Mucosa of descending colon (tissue), 3 donors: Measurements from ENCODE around the gene TESMIN. TPM values are rescaled to one million over a fixed set of nuclear protein-coding genes. Genes with fewer than 3 reads are reported as not detected.

Experiments used
- ATAC-seq: fragments of 200-7000 bp; cut with Tn5 transposase; one replicate; pipeline ENCODE4 v1.9.1; 2020; ENCODE audit warnings: mild to moderate bottlenecking, moderate library complexity
- DNase-seq, 3 donors: peaks; one replicate each; pipeline ENCODE4 v3.0.0-alpha.2; 2020
- H3K36me3 ChIP-seq: fragments of 200-600 bp; one replicate; pipeline ENCODE4 v1.8.0; 2021; ENCODE audit warnings: low read depth, mild to moderate bottlenecking
- H3K4me1 ChIP-seq: fragments of 200-600 bp; one replicate; pipeline ENCODE4 v1.8.0; 2021; ENCODE audit warnings: low read depth, mild to moderate bottlenecking
- H3K4me3 ChIP-seq: fragments of 200-600 bp; one replicate; pipeline ENCODE4 v1.8.0; 2021; ENCODE audit warnings: mild to moderate bottlenecking
- H3K9me3 ChIP-seq: fragments of 200-600 bp; one replicate; pipeline ENCODE4 v1.8.0; 2021; ENCODE audit warnings: mild to moderate bottlenecking
- CTCF ChIP-seq: fragments of 200-600 bp; IDR thresholded peaks from one replicate; pipeline ENCODE4 v1.8.0; 2022; ENCODE audit warnings: antibody characterized with exemption, mild to moderate bottlenecking
- intact Hi-C, 2 donors: fragments of 100-400 bp; cut with DNase I in 1 of 2; cut with micrococcal nuclease in 1 of 2; formaldehyde crosslinking; loops; one replicate each; pipeline versions ENCODE4 v1.11.0 to v1.11.1; 2022; cut with DNase I, micrococcal nuclease
- total RNA-seq, 3 donors: library from RNA; stranded (reverse); fragmentation: NEBNext Ultra II Directional in 2 of 3; extraction: Animal tissue kit (Norgen Biotek cat#: 25700) in 2 of 3; gene quantifications; one replicate each; pipeline versions ENCODE4 v1.2.1 to v1.2.4, GENCODE V29; 2021 to 2023
- donor health status: DM: no; HTN: no; CAD: no; lungs with moderate emphysema.
- donor health status: DM: no; HTN: no; CAD: no.
- donor health status: DM: no; HTN: yes; CAD: no.

Gene TESMIN
- total RNA-seq, 3 donors from 2014 or later = 4.8 to 22.7 (median 16.7) TPM

GRCh38 chr11:68721075-68721474 lies 30.2 kb downstream of the TESMIN start:
- no peak for TF ChIP-seq CTCF
- intact Hi-C loops = no loop called here
- Histone ChIP-seq H3K9me3 (no peaks in the 10 kb centered on the region), H3K4me1 (no peaks in the 10 kb centered on the region), H3K36me3 (no peaks in the 10 kb centered on the region), H3K4me3 (no peak overlapping the region)
- DNase-seq (no peak), ATAC-seq (no peak)

- no peak for ATAC-seq
- intact Hi-C loops = no loop called here
- no peak for DNase-seq
Observed at GRCh38 chr11:68715456-68716122, 35.7 kb downstream of the TESMIN start.

GRCh38 chr11:68714060-68714856 lies 37.1 kb downstream of the TESMIN start:
- intact Hi-C loops = no loop called here

More at GRCh38 chr11:68715456-68716122, 35.7 kb downstream of the TESMIN start:
- H3K4me1 ChIP-seq = no peaks in the 10 kb centered on the region
- no peaks in the 10 kb centered on the region for H3K9me3 ChIP-seq
- no peaks in the 10 kb centered on the region for H3K36me3 ChIP-seq
- TF ChIP-seq CTCF = no peak
- no peak overlapping the region for H3K4me3 ChIP-seq

GRCh38 chr11:68711114-68711513 lies 40.2 kb downstream of the TESMIN start:
- Histone ChIP-seq H3K36me3 (no peaks in the 10 kb centered on the region), H3K4me3 (no peak overlapping the region), H3K9me3 (no peaks in the 10 kb centered on the region), H3K4me1 (no peaks in the 10 kb centered on the region)
- DNase-seq (no peak), ATAC-seq (no peak)
- no peak for TF ChIP-seq CTCF
- intact Hi-C loops = no loop called here

More at GRCh38 chr11:68714060-68714856, 37.1 kb downstream of the TESMIN start:
- Histone ChIP-seq H3K4me1 (no peaks in the 10 kb centered on the region), H3K36me3 (no peaks in the 10 kb centered on the region), H3K9me3 (no peaks in the 10 kb centered on the region), H3K4me3 (no peak overlapping the region)
- no peak for TF ChIP-seq CTCF
- no peak for ATAC-seq
- DNase-seq = no peak

- H3K9me3 ChIP-seq = no peaks in the 10 kb centered on the region
- no peak for ATAC-seq
Observed at GRCh38 chr11:68710409-68710808, 40.9 kb downstream of the TESMIN start.

More at GRCh38 chr11:68710409-68710808, 40.9 kb downstream of the TESMIN start:
- no peak for TF ChIP-seq CTCF
- H3K4me1 ChIP-seq = no peaks in the 10 kb centered on the region
- no peak overlapping the region for H3K4me3 ChIP-seq
- no peak for DNase-seq
- intact Hi-C loops = no loop called here
- no peaks in the 10 kb centered on the region for H3K36me3 ChIP-seq
